ENCODE measurements around the gene CISD2. TPM values are rescaled to one million over a fixed set of nuclear protein-coding genes. Genes with fewer than 3 reads are reported as not detected.
"Not testable (repeated sequence)": the region's sequence is repeated elsewhere in the genome, so short reads cannot be mapped to it uniquely, and the experiment has no call there.

Gene CISD2
- 43.1 and 44.0 TPM in 2 replicates for total RNA-seq (2014; rRNA removed; shearing (Covaris generic); ENCODE audit: low replicate concordance)

- DNase-seq = peak; percentile 93
- Histone ChIP-seq H3K9me3 (no peaks in the 10 kb centered on the region), H3K36me3 (peaks cover 10% of the 10 kb centered on the region), H3K4me3 (peak within 1 kb of the TSS; percentile 77), H3K27me3 (no peaks in the 10 kb centered on the region)
Measured at GRCh38 chr4:102868781-102869568, at the start of gene CISD2. TSS of gene CISD2 (plus strand) at chr4:102868992. CDS start at chr4:102869085, 93 bp downstream.

DNA sequence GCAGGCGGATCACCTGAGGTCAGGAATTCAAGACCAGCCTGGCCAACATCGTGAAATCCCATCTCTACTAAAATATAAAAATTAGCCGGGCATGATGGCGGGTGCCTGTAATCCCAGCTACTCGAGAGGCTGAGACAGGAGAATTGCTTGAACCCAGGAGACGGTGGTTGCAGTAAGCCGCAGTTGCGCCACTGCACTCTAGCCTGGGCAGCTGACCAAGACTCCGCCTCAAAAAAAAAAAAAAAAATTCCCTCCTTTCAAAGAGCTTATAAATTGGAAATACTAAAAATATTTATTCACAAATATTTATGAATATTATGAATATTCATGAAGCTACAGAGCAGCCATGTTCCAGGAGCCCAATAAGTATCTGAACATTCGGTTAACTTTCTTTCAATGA is 49.7 kb upstream of the CISD2 start:
- not testable (repeated sequence) for H3K27me3 ChIP-seq, DNase-seq, H3K4me3 ChIP-seq, H3K9me3 ChIP-seq
- H3K36me3 ChIP-seq = peaks cover 76% of the 10 kb centered on the region

DNA sequence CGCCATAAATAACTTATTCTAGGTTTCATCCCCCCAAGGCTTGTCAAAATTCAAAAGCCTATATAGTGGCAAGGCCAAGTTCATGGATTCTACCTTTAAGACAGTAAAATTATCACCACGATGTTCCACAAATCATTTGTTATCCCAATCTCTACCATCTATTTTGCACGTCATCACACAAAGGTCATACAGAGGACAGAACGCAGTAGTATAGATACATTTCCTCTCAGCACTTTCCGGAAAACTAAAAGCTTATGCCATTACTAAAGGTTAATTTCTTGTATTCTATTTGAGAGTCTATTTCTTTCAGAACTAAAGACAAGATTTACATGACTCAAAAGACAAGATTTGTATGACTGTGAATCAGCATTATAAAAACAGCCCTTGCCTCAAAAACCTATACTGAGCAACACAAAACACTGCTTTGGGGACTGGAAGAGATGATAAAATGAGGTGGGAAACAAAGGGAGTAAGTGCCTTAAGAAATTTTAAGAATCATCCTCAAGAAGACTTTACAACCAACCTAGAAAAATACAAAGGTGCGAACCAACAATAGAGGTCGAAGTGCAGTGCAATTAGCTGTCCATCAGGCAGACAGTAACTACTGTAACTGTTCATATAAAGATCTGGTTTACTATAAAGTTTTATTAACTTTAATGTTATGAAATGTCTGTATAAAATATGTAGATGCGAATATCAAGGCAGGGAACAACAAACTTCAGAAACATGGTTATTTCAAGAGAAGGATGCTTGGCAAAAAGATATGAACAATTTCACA is 49.0 kb upstream of the CISD2 start:
- no peak for DNase-seq
- Histone ChIP-seq H3K36me3 (peaks cover 78% of the 10 kb centered on the region), H3K9me3 (no peaks in the 10 kb centered on the region), H3K4me3 (no peak overlapping the region), H3K27me3 (no peaks in the 10 kb centered on the region)

- no peak for DNase-seq
- Histone ChIP-seq H3K27me3 (no peaks in the 10 kb centered on the region), H3K36me3 (peaks cover 69% of the 10 kb centered on the region), H3K9me3 (no peaks in the 10 kb centered on the region), H3K4me3 (peak overlapping the region; percentile 90)
Measured at GRCh38 chr4:102823464-102823863, 45.3 kb upstream of the CISD2 start.

DNA sequence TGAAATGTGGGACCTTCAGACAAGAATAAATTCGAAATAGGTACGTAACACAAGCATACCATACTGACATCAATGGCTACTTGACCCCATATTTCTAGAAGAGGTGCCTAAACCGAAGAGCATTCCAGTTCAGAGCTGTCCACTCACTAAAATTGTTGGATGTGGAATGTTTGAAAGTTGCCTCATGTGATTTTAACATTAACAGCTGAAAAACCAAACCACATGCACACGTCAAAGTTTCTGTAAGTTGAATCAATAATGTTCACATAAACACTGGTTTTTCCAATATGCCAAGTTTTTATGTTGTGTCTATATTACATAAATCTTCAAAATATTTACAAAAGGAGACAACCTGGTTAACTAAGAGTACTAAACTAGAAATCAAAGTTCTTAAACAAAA is 44.9 kb upstream of the CISD2 start:
- DNase-seq = no peak
- H3K9me3 ChIP-seq = no peaks in the 10 kb centered on the region
- peaks cover 64% of the 10 kb centered on the region for H3K36me3 ChIP-seq
- peak overlapping the region; percentile 90 for H3K4me3 ChIP-seq
- no peaks in the 10 kb centered on the region for H3K27me3 ChIP-seq

GRCh38 chr4:102824398-102824797 is 44.4 kb upstream of the CISD2 start:
- Histone ChIP-seq H3K36me3 (peaks cover 62% of the 10 kb centered on the region), H3K9me3 (no peaks in the 10 kb centered on the region), H3K4me3 (peak overlapping the region; percentile 90), H3K27me3 (no peaks in the 10 kb centered on the region)
- no peak for DNase-seq

DNA sequence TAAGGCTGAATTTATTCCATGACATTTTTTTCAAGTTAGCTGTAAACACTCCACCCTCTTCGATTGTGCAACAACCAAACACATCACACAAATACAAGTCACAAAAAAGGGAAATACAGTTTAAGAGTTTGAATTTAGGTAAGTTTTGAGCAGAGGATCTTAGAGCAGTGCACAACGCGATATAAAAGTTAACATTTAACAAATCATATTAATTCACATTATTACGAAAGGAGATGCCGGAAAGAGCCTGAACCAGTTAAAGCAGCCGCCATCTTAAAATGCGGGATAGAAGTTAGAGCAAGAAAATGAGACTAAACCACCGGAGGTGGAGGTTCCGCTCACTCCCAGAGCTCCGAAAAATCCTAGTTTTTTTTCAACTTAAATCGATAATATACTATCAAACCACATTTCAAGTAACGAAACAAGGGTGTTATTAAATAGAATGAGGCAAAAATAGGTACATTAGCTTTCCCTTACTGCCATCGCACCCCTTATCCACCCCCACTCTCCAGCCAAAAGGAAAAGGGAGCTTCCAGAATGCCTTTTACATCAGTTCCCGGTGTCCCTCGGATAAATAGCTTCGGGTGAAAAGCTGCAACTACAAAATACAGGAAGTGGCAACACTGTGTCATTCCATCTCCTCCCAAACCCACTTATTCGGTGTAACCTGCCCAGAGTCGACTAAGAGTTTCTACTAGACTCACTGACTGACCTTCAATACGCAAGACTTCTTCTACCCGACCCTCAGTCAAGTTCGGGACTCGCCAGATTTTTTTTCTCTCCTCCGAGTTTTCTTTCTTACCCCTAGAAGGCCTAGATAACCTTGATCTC is 43.3 kb upstream of the CISD2 start:
- Histone ChIP-seq H3K27me3 (no peaks in the 10 kb centered on the region), H3K36me3 (peaks cover 54% of the 10 kb centered on the region), H3K9me3 (no peaks in the 10 kb centered on the region), H3K4me3 (peak overlapping the region; percentile 90)
- peak; percentile 26 for DNase-seq

GRCh38 chr4:102826105-102826889 is 42.5 kb upstream of the CISD2 start:
- Histone ChIP-seq H3K27me3 (no peaks in the 10 kb centered on the region), H3K36me3 (peaks cover 50% of the 10 kb centered on the region), H3K9me3 (no peaks in the 10 kb centered on the region), H3K4me3 (peak overlapping the region; percentile 90)
- DNase-seq = no peak

DNA sequence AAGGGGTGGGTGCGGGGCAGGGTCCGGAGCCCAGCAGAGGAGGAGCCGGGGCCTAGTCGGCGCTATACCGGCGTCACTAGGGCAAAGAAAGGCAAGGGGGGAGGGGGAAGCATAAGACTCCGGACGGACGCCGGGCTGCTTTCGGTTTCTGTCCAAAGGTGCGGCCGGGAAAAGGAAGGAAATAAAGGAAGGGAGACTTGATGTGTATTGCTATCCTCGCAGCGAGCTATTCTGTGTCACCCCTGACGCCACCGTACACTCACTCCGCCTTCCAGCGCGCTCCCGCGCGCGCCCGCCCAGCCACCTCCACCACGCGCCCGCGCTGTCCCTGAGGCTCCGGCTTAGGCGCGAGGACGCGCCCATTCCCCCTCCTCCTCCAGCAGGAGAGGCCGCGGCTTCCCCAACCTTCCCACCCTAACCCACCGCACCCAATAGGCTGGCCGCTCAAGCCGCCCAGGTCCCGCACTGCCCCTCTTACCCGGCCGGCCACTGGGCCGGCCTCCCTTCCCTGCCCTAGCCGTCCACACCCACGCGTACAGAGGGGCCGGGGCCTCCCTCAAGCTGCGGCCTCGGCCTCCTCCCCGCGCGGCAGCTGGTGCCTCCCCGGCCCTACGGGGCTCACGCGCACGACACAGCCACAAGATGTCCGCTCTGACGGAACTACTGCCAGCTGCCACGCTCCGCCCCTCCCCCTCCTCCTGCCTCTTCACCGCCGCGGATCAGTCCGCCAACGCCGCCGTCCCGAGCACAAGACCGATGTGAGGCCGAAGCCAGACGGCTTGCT is 41.7 kb upstream of the CISD2 start, which contains the start of gene UBE2D3:
UBE2D3 (minus strand) TSS at position 662 of the 784 bp plus-strand sequence. CDS start 1,043 bp downstream, outside the sequence.
- Histone ChIP-seq H3K27me3 (no peaks in the 10 kb centered on the region), H3K9me3 (no peaks in the 10 kb centered on the region), H3K36me3 (peaks cover 42% of the 10 kb centered on the region), H3K4me3 (peak within 1 kb of the TSS; percentile 90)
- peak; percentile 87 for DNase-seq

GRCh38 chr4:102827674-102828496 is 40.9 kb upstream of the CISD2 start:
- H3K9me3 ChIP-seq = no peaks in the 10 kb centered on the region
- peak; percentile 98 for DNase-seq
- H3K27me3 ChIP-seq = no peaks in the 10 kb centered on the region
- peaks cover 39% of the 10 kb centered on the region for H3K36me3 ChIP-seq
- peak overlapping the region; percentile 90 for H3K4me3 ChIP-seq

GRCh38 chr4:102828497-102828808 is 40.3 kb upstream of the CISD2 start:
- Histone ChIP-seq H3K4me3 (peak overlapping the region; percentile 90), H3K36me3 (peaks cover 33% of the 10 kb centered on the region), H3K9me3 (no peaks in the 10 kb centered on the region), H3K27me3 (no peaks in the 10 kb centered on the region)
- DNase-seq = no peak

GRCh38 chr4:102829803-102830202 is 39.0 kb upstream of the CISD2 start:
- Histone ChIP-seq H3K4me3 (no peak overlapping the region), H3K27me3 (no peaks in the 10 kb centered on the region), H3K9me3 (no peaks in the 10 kb centered on the region), H3K36me3 (peaks cover 21% of the 10 kb centered on the region)
- DNase-seq = no peak

DNA sequence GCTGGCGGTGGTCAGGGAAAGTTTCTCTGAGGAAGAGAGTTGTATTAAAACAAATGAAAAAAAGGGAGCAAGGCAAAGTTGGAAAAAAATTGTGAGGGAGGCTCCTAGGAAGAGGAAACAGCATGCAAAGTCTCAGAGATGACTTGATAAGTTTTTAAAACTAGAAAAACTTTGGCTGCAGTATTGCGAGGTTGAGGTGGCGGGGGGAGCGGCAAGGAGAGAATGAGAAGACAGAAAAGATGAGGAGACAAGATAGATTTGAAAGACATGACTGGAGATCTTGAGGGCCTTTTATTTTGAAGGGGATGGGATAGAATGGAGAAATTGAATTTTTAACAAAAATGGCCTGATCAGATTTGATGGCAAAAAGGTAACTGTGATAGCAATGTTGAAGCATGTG is 36.7 kb upstream of the CISD2 start:
- H3K9me3 ChIP-seq = no peaks in the 10 kb centered on the region
- no peaks in the 10 kb centered on the region for H3K27me3 ChIP-seq
- no peak for DNase-seq
- H3K4me3 ChIP-seq = no peak overlapping the region
- H3K36me3 ChIP-seq = peaks cover 2% of the 10 kb centered on the region; the same call in 1 of the 2 replicates

DNA sequence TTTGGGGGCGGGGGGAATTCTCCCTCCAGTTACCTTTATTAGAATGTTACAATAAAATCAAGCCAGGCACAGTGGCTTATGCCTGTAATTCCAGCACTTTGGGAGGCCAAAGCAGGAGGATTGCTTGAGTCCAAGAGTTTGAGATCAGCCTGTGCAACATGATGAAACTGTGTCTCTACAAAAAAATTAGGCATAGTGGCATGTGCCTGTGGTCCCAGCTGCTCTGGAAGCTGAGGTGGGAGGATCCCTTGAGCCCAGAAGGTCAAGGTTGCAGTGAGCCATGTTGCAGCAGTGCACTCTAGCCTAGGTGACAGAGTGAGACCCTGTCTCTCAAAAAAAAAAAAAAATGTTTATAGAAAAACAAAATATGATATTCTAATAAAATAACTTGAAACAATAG is 36.1 kb upstream of the CISD2 start:
- no peaks in the 10 kb centered on the region for H3K27me3 ChIP-seq
- H3K9me3 ChIP-seq = no peaks in the 10 kb centered on the region
- no peak overlapping the region for H3K4me3 ChIP-seq
- no peak for DNase-seq
- H3K36me3 ChIP-seq = no peaks in the 10 kb centered on the region

DNA sequence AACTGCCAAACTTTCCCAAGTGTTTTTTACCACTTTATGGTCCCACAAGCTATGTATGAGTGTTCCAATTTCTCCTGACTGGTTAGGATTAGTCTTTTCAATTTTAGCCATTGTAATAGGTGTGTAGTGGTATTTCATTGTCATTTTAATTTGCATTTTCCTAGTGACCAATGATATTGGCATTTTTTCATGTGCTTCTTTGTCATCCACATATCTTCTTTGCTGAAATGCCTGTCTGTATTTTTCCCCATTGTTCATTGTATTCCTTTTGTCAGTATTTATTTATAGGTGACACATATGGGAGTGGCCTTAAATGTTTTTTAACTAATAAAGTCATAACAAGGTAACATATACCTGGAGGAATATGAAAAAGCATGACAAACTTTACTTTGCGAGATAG is 32.2 kb upstream of the CISD2 start:
- Histone ChIP-seq H3K4me3 (no peak overlapping the region), H3K27me3 (no peaks in the 10 kb centered on the region), H3K36me3 (no peaks in the 10 kb centered on the region), H3K9me3 (no peaks in the 10 kb centered on the region)
- no peak for DNase-seq

Measured in MG63 (cell line).